ENCODE results near the gene IL18BP.

IL18BP gene

DNA sequence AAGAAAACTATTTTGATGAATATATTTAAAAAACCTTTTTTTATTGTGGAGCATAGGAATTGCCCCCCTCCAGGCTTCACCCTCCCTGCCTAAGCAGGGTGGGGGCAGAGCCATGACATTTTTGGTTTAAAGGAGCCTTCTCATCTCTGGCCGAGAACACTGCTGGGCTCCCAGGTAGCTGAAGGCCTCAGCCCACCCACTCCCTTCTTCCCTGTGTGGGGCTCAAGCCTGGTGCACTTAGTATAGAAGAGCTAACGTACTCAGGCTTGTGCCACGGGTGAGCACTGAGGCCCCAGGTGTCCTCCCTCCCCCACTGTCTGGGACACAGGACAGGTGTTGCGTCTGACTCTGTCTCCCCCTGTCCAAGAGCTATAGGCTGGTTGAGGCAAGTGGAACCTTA, 2.2 kb upstream of the IL18BP start:
- ATAC-seq: no peak
- no peak for TF ChIP-seq OSR1 (CRISPR knock-in tag; IDR thresholded peaks at IDR 0.05)
- no peak for TF ChIP-seq GLIS3 (CRISPR knock-in tag; IDR thresholded peaks at IDR 0.05)
- TF ChIP-seq, protein P1, sequence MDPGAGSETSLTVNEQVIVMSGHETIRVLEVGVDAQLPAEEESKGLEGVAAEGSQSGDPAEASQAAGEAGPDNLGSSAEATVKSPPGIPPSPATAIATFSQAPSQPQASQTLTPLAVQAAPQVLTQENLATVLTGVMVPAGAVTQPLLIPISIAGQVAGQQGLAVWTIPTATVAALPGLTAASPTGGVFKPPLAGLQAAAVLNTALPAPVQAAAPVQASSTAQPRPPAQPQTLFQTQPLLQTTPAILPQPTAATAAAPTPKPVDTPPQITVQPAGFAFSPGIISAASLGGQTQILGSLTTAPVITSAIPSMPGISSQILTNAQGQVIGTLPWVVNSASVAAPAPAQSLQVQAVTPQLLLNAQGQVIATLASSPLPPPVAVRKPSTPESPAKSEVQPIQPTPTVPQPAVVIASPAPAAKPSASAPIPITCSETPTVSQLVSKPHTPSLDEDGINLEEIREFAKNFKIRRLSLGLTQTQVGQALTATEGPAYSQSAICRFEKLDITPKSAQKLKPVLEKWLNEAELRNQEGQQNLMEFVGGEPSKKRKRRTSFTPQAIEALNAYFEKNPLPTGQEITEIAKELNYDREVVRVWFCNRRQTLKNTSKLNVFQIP (CRISPR knock-in tag; IDR thresholded peaks at IDR 0.05; ENCODE audit: borderline replicate concordance, low read depth): no peak
- no peak for TF ChIP-seq ESRRG (CRISPR knock-in tag; IDR thresholded peaks at IDR 0.05)
- TF ChIP-seq SNAI2 (CRISPR knock-in tag; IDR thresholded peaks at IDR 0.05): no peak
- TF ChIP-seq ZC3H10 (CRISPR knock-in tag; IDR thresholded peaks at IDR 0.05): no peak
- TF ChIP-seq CREB5 (CRISPR knock-in tag; IDR thresholded peaks at IDR 0.05; ENCODE audit: low read depth): no peak
- no peak for TF ChIP-seq TCF4 (CRISPR knock-in tag; IDR thresholded peaks at IDR 0.05; ENCODE audit: borderline replicate concordance)

- no peak for TF ChIP-seq ZNF565 (CRISPR knock-in tag; conservative IDR thresholded peaks at IDR 0.05; ENCODE audit: low read depth)
- TF ChIP-seq ZNF70 (CRISPR knock-in tag; IDR thresholded peaks at IDR 0.05): no peak
- no peak for TF ChIP-seq ZFP3 (CRISPR knock-in tag; IDR thresholded peaks at IDR 0.05)
- TF ChIP-seq GLIS3 (CRISPR knock-in tag; IDR thresholded peaks at IDR 0.05): no peak
- TF ChIP-seq, protein P2, sequence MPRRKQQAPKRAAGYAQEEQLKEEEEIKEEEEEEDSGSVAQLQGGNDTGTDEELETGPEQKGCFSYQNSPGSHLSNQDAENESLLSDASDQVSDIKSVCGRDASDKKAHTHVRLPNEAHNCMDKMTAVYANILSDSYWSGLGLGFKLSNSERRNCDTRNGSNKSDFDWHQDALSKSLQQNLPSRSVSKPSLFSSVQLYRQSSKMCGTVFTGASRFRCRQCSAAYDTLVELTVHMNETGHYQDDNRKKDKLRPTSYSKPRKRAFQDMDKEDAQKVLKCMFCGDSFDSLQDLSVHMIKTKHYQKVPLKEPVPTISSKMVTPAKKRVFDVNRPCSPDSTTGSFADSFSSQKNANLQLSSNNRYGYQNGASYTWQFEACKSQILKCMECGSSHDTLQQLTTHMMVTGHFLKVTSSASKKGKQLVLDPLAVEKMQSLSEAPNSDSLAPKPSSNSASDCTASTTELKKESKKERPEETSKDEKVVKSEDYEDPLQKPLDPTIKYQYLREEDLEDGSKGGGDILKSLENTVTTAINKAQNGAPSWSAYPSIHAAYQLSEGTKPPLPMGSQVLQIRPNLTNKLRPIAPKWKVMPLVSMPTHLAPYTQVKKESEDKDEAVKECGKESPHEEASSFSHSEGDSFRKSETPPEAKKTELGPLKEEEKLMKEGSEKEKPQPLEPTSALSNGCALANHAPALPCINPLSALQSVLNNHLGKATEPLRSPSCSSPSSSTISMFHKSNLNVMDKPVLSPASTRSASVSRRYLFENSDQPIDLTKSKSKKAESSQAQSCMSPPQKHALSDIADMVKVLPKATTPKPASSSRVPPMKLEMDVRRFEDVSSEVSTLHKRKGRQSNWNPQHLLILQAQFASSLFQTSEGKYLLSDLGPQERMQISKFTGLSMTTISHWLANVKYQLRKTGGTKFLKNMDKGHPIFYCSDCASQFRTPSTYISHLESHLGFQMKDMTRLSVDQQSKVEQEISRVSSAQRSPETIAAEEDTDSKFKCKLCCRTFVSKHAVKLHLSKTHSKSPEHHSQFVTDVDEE (CRISPR knock-in tag; IDR thresholded peaks at IDR 0.05): no peak
- TF ChIP-seq PPARA (CRISPR knock-in tag; IDR thresholded peaks at IDR 0.05; ENCODE audit: borderline replicate concordance): no peak
- no peak for TF ChIP-seq ISL1 (CRISPR knock-in tag; IDR thresholded peaks at IDR 0.05)
- TF ChIP-seq, protein P3, sequence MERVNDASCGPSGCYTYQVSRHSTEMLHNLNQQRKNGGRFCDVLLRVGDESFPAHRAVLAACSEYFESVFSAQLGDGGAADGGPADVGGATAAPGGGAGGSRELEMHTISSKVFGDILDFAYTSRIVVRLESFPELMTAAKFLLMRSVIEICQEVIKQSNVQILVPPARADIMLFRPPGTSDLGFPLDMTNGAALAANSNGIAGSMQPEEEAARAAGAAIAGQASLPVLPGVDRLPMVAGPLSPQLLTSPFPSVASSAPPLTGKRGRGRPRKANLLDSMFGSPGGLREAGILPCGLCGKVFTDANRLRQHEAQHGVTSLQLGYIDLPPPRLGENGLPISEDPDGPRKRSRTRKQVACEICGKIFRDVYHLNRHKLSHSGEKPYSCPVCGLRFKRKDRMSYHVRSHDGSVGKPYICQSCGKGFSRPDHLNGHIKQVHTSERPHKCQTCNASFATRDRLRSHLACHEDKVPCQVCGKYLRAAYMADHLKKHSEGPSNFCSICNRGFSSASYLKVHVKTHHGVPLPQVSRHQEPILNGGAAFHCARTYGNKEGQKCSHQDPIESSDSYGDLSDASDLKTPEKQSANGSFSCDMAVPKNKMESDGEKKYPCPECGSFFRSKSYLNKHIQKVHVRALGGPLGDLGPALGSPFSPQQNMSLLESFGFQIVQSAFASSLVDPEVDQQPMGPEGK (CRISPR knock-in tag; IDR thresholded peaks at IDR 0.05; ENCODE audit: borderline replicate concordance): no peak
- no peak for TF ChIP-seq ESRRG (CRISPR knock-in tag; IDR thresholded peaks at IDR 0.05)
- TF ChIP-seq OSR1 (CRISPR knock-in tag; IDR thresholded peaks at IDR 0.05): no peak
- TF ChIP-seq ZNF8 (CRISPR knock-in tag; IDR thresholded peaks at IDR 0.05): no peak
- no peak for TF ChIP-seq TCF4 (CRISPR knock-in tag; IDR thresholded peaks at IDR 0.05; ENCODE audit: borderline replicate concordance)
- TF ChIP-seq ZFP30 (CRISPR knock-in tag; IDR thresholded peaks at IDR 0.05): no peak
- TF ChIP-seq BACH2 (CRISPR knock-in tag; IDR thresholded peaks at IDR 0.05; ENCODE audit: borderline replicate concordance): no peak
- ATAC-seq: no peak
Observed at GRCh38 chr11:71996946-71997345, 1.8 kb upstream of the IL18BP start.

DNA sequence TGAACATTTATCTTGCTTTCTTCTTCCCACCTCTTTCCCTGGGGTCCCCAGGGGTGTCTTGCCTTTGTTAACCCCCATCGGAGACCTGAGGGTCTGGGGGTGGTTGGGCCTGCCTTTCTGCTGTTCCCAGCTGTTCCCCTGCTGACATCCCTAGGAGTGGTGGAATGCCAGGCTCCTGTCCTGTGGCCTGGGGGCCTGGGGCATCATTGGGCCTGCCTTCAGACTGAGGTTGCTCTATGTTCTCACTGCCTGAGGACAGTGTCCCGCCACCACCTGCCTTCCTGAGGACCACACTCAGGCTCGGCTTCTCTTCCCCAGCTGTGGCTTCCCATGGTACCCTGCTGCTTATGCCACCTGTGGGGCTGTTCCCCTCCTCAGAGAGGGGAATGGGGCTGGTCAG, 1.1 kb upstream of the IL18BP start:
- ATAC-seq: no peak
- TF ChIP-seq, protein P1 (CRISPR knock-in tag; IDR thresholded peaks at IDR 0.05; ENCODE audit: borderline replicate concordance, low read depth): no peak
- TF ChIP-seq ISL1 (CRISPR knock-in tag; IDR thresholded peaks at IDR 0.05): no peak
- no peak for TF ChIP-seq TOX (CRISPR knock-in tag; IDR thresholded peaks at IDR 0.05; ENCODE audit: borderline replicate concordance)

GRCh38 chr11:71998061-71998460, 648 bp upstream of the IL18BP start:
- no peak for TF ChIP-seq ARNTL (CRISPR knock-in tag; IDR thresholded peaks at IDR 0.05; ENCODE audit: borderline replicate concordance, low read depth)
- TF ChIP-seq, protein P4, sequence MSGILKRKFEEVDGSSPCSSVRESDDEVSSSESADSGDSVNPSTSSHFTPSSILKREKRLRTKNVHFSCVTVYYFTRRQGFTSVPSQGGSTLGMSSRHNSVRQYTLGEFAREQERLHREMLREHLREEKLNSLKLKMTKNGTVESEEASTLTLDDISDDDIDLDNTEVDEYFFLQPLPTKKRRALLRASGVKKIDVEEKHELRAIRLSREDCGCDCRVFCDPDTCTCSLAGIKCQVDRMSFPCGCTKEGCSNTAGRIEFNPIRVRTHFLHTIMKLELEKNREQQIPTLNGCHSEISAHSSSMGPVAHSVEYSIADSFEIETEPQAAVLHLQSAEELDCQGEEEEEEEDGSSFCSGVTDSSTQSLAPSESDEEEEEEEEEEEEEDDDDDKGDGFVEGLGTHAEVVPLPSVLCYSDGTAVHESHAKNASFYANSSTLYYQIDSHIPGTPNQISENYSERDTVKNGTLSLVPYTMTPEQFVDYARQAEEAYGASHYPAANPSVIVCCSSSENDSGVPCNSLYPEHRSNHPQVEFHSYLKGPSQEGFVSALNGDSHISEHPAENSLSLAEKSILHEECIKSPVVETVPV (CRISPR knock-in tag; IDR thresholded peaks at IDR 0.05): no peak
- TF ChIP-seq ZNF70 (CRISPR knock-in tag; IDR thresholded peaks at IDR 0.05): no peak
- ATAC-seq: no peak
